HUES6 (cell line): Measurements from ENCODE around the gene CENPN.
A peak's percentile ranks its signal among the peaks of the same experiment; 100 is the strongest.

Experiments
- H3K27ac ChIP-seq: 2 replicates; pipeline ENCODE4 v1.7.0; 2013; ENCODE audit warnings: low read depth, mild to moderate bottlenecking, low read length, inconsistent platforms
- H3K27me3 ChIP-seq: 2 replicates; pipeline ENCODE4 v1.6.1; 2013; ENCODE audit warnings: low read length; ENCODE audit not compliant: control insufficient read depth, insufficient read depth
- H3K36me3 ChIP-seq: 2 replicates; pipeline ENCODE4 v1.6.1; 2013; ENCODE audit warnings: low read length; ENCODE audit not compliant: control insufficient read depth, insufficient read depth
- H3K4me1 ChIP-seq: 2 replicates; pipeline ENCODE4 v1.6.1; 2013; ENCODE audit warnings: low read length; ENCODE audit not compliant: control insufficient read depth, insufficient read depth
- H3K4me3 ChIP-seq: 2 replicates; pipeline ENCODE4 v1.5.1; 2013; ENCODE audit warnings: low read depth, low read length
- H3K9ac ChIP-seq: one replicate; pipeline ENCODE4 v1.6.1; 2013; ENCODE audit warnings: mild to moderate bottlenecking, low read length
- H3K9me3 ChIP-seq: 2 replicates; pipeline ENCODE4 v1.6.1; 2013; ENCODE audit warnings: low read depth, low read length; ENCODE audit not compliant: control insufficient read depth, insufficient read depth

The CENPN gene

DNA sequence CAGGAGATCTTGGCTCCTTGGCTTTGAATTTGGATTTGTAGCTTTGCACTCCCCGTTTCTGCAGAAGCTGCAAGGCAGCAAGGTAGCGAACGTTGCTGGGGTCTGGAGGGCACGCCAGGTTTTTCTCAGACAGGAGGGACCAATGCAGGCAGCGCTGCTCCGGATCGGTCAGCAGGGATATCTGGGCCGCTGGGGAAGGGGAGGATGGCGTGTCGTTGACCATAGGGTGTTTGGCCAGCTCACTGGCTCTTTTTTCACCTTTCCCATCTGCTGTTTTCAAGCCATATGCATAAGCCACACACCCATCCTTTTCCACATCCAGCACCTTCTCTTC is 54.3 kb downstream of the CENPN start:
- no peaks in the 10 kb centered on the region for H3K36me3 ChIP-seq
- H3K9ac ChIP-seq: no peak overlapping the region

DNA sequence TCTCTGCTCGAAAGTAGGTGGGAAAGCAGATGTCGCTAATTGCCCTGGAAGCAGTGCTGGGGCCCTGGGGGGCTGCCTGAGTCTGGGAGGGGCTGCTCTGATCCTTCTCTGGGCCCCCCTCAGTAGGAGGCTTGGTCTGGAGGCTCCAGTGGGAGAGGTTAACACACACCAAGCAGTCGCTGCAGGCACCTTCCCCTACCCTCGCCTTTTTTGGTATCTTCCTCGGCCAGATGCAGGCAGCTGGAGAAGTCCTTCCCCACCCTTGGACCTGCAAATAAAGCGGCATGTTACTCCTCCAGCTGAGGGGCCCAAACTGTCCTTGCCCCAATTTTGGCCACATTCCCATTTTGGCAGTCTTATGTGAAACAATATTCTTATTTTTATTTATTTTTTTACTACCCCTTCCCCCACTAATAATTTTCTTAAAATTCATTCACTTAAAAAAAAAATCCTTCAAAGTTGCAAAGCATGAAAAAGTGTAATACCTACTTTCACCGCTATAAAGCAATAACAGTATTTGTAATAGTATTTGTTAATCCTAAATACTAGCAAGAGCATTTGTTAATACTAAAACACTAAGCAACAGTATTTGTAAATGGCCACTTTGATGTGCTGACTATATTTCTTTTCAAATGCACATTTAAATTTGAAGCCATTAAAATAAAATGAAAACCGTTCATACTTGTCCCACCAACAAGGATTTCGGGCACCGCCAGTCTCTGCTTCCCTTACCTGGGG is 55.0 kb downstream of the CENPN start:
- no peak overlapping the region for H3K27ac ChIP-seq

More for the DNA sequence above, 54.3 kb downstream of the CENPN start:
- Histone ChIP-seq H3K9me3 (no peaks in the 10 kb centered on the region), H3K27ac (no peak overlapping the region), H3K27me3 (no peaks in the 10 kb centered on the region), H3K4me1 (peaks cover 10% of the 10 kb centered on the region), H3K4me3 (no peak overlapping the region)

DNA sequence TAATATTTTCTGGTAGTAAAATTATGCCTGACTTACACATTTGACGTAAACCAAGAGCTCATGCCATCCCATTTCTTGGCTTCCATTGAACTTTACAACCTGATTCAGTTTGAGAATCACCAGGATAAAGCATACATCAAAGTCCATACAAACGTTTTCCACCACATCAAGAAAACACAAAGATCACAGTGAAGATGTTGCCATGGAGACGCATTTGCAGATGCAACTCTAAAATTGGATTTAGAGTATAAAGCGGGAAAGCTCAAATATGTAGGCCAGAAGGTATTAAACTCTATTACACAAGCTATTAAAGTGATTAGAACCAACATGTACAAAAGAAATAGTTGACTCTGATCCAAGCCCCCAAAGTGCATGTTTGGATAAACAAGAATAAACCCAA is 59.7 kb downstream of the CENPN start:
- no peak overlapping the region for H3K9ac ChIP-seq
- H3K9me3 ChIP-seq: no peaks in the 10 kb centered on the region
- no peaks in the 10 kb centered on the region; the same call in 1 of the 2 replicates for H3K4me1 ChIP-seq
- H3K27me3 ChIP-seq: no peaks in the 10 kb centered on the region
- no peak overlapping the region for H3K27ac ChIP-seq
- no peaks in the 10 kb centered on the region for H3K36me3 ChIP-seq
- no peak overlapping the region for H3K4me3 ChIP-seq

More for the DNA sequence above, 55.0 kb downstream of the CENPN start:
- Histone ChIP-seq H3K9me3 (no peaks in the 10 kb centered on the region), H3K36me3 (no peaks in the 10 kb centered on the region), H3K9ac (no peak overlapping the region), H3K4me3 (no peak overlapping the region), H3K4me1 (peaks cover 10% of the 10 kb centered on the region), H3K27me3 (no peaks in the 10 kb centered on the region)

DNA sequence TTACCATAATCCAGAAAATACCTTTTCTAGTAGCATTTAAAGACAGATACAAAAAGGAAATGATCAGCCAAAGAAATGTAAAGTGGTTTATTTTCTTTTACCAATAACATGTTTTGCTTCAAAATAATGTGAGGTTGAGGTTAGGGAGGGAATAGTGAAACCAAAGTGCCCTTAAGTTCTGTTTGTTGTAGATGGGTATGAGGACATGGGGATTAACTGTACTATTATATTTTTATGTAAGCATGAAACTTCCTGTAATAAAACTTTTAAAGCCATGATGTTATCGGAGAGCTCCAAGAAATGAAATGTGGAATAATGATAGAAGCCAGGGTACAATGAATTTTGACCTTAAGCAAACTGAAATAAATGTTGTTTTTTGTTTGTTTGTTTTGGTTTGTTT is 60.2 kb downstream of the CENPN start:
- H3K27me3 ChIP-seq: no peaks in the 10 kb centered on the region
- H3K4me1 ChIP-seq: no peaks in the 10 kb centered on the region; the same call in 1 of the 2 replicates
- no peak overlapping the region for H3K27ac ChIP-seq
- no peaks in the 10 kb centered on the region for H3K9me3 ChIP-seq
- no peak overlapping the region for H3K4me3 ChIP-seq
- H3K9ac ChIP-seq: no peak overlapping the region
- H3K36me3 ChIP-seq: no peaks in the 10 kb centered on the region

DNA sequence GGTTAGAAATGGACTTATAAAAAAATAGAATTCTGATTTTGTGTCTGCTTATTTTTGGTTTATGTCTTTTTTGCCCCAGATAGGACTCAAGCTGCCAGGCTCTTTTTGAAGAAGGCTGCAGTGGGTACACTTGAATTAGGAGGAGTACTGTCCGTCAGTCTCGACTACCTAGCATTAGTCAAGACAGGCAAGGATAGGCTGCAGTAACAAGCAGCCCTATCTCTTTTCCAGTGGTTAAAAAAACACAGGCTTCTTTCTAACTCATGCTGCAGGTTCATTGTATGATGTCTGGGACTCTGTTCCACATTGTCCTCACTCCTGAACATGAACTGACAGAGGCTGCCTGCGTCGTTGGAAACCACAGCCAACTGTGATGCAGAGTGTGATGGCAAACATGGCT is 62.0 kb downstream of the CENPN start:
- H3K4me3 ChIP-seq: no peak overlapping the region
- H3K27me3 ChIP-seq: no peaks in the 10 kb centered on the region
- no peak overlapping the region for H3K9ac ChIP-seq
- no peaks in the 10 kb centered on the region for H3K36me3 ChIP-seq
- no peak overlapping the region for H3K27ac ChIP-seq
- peaks cover 9% of the 10 kb centered on the region; the same call in 1 of the 2 replicates for H3K4me1 ChIP-seq
- H3K9me3 ChIP-seq: no peaks in the 10 kb centered on the region

DNA sequence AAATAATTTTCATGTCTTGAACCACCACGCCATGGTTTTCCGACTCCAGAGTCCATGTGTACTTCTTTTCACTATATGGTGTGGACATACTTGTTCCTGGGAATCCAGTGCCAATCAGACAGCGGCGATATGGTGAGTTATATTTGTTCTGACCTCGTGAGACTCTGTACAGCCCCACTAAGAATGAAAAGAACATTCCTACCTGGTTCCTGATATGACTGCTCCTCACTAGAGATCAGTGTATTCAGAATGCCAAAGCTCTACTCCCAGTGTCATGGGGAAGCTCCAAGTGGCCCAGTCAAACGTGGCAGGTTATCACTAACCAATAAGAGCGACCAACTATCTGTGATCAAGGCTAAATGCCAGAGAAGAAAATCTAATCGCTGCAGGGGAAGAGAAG is 64.0 kb downstream of the CENPN start:
- Histone ChIP-seq H3K9me3 (no peaks in the 10 kb centered on the region), H3K27me3 (no peaks in the 10 kb centered on the region), H3K4me3 (no peak overlapping the region), H3K4me1 (peaks cover 9% of the 10 kb centered on the region; the same call in 1 of the 2 replicates), H3K9ac (no peak overlapping the region), H3K36me3 (no peaks in the 10 kb centered on the region), H3K27ac (no peak overlapping the region)

DNA sequence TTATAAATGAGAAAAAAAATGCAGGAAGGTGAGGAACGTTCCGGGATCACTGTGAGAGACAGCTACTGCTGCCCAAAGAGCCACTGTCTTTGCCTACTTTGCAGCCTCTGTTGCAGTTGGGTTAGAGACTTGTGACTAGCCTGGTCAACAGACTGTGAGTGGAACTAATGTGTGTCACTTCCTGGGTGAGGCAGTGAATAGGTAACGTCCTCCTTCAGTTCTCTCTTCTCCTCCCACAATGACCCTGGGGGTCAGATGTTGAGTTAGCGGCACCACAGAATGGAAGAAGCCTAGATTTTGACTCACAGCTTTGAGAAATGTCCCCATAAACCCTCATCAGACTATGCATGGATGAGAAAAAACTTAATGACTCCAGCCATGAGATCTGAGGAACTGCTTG is 64.8 kb downstream of the CENPN start:
- Histone ChIP-seq H3K4me1 (peaks cover 9% of the 10 kb centered on the region; the same call in 1 of the 2 replicates), H3K27ac (no peak overlapping the region), H3K9me3 (no peaks in the 10 kb centered on the region), H3K4me3 (no peak overlapping the region), H3K36me3 (no peaks in the 10 kb centered on the region), H3K9ac (no peak overlapping the region), H3K27me3 (no peaks in the 10 kb centered on the region)

DNA sequence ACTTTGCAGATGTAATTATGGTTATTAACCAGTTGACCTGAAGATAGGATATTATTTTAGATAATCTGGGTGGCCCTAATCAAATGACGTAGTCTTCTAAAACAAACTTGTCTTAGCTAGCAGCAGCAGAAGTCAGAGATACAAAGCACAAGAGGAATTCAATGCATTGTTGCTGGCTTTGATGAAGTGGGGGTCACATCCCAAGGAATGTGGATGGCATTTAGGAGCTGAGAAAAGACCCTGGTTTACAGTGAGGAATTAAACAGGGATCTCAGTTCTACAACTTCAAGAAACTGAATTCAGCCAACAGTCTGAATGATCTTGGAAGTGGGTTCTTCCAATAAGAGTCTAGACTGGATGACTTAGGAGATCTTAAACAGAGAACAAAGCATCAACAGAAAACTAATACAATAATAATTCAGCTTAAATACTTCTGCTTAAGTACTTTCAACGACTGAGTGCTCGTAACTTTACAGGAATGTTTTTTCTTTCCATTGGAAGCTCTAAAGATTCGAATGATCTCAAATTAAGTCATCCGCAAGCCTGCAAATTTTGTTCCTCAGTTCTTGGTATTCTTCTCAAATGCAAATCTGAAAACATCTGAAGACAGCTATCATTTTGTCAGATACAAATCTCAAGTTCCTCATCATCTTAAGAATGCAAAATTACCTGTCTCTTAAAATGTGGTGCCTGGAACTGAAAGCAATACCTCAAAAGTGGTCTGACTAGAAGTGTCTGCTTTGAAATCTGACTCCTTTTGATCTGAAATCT is 66.7 kb downstream of the CENPN start:
- Histone ChIP-seq H3K9ac (no peak overlapping the region), H3K9me3 (no peaks in the 10 kb centered on the region), H3K4me3 (no peak overlapping the region), H3K4me1 (peaks cover 13% of the 10 kb centered on the region; the same call in 1 of the 2 replicates), H3K36me3 (no peaks in the 10 kb centered on the region), H3K27ac (no peak overlapping the region), H3K27me3 (no peaks in the 10 kb centered on the region)

DNA sequence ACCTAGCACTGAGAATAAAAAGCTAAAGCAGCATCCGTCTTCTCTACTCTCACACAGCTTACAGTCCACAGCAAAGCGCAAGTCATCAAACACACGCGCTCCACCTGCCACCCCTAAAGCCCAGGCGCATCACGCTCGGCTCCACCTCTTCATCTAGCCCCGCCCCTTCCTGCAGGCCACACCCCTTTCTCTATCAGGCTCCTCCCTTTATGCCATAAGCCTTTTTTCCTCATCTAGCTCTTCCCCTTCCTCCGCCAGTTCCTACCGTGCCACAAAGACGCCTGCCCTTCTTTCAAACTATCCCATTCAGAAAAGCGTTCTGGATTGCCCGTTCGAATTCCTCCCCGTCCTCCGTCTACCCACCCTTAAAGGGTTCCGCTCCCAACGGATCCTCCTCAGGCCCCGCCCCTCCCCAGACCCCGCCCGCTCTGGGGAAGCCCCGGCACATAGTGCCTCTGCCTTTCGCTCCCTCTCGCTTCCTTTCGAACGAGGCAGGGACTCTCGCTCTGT is 69.6 kb downstream of the CENPN start:
- Histone ChIP-seq H3K27ac (no peak overlapping the region), H3K9ac (peak overlapping the region; percentile 91), H3K9me3 (no peaks in the 10 kb centered on the region), H3K4me3 (peak overlapping the region; percentile 72), H3K4me1 (peaks cover 13% of the 10 kb centered on the region; the same call in 1 of the 2 replicates), H3K36me3 (peaks cover under 1% of the 10 kb centered on the region; the same call in 1 of the 2 replicates), H3K27me3 (no peaks in the 10 kb centered on the region)

DNA sequence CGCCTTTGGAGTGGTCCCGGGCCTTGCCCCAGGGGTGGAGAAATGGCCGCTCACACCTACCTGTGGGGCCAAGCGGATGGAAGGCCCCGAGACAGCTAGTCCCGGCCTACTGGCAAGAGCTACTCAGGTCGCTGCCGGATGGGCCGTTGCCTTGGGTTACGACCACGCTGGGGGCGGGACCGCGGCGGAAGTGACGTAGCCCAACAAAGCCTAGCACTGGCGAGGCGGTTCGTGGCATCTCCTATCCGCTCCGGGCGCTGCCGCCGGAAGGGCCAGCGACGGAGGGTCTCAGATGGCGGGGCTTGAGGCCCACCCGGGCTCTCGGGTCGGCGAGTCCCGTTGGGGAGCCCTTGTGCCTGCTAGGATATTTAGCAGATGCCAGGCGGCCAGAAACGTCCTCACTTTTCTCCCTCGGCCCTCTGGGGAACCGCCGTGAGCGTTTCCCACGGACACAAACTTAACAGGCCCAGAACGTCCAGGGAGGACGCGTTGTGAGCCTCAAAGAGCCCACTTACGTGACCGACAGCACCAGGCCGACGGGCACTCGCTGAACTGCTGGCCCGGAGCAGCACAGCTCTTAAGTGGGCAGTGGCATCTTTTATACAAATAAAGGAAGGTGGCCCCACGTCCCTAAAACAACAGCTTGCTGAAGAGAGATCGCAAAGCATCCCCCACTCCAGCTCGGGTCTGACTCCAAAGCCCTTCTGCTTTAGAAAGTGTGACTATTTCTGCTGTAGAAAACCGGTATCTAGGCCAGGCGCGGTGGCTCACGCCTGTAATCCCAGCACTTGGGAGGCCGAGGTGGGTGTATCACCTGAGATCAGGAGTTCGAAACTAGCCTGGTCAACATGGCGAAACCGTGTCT is 70.3 kb downstream of the CENPN start, which contains the start of gene C16orf46:
C16orf46 (minus strand) TSS at position 163 of the 865 bp plus-strand sequence. CDS start 13,283 bp downstream, outside the sequence.
- H3K36me3 ChIP-seq: peaks cover 5% of the 10 kb centered on the region; the same call in 1 of the 2 replicates
- H3K27ac ChIP-seq: peak within 1 kb of the TSS; percentile 86
- H3K4me1 ChIP-seq: peaks cover 13% of the 10 kb centered on the region; the same call in 1 of the 2 replicates
- no peaks in the 10 kb centered on the region for H3K27me3 ChIP-seq
- H3K9me3 ChIP-seq: no peaks in the 10 kb centered on the region
- peak within 1 kb of the TSS; percentile 72 for H3K4me3 ChIP-seq
- H3K9ac ChIP-seq: peak within 1 kb of the TSS; percentile 91
